ENCODE data around the gene MALRD1.

Gene MALRD1

GRCh38 chr10:19221216-19221615, 172.6 kb downstream of the MALRD1 start:
- DNase-seq (ENCODE audit: low read depth in 1 of 2, low spot score in 1 of 2), result no peak

GRCh38 chr10:19226025-19226424, 177.4 kb downstream of the MALRD1 start:
- DNase-seq (ENCODE audit: low read depth in 1 of 2, low spot score in 1 of 2), result no peak

- no peak for DNase-seq (ENCODE audit: low read depth in 1 of 2, low spot score in 1 of 2)
These were observed 182.4 kb downstream of the MALRD1 start for GRCh38 chr10:19231034-19231433.

- DNase-seq (ENCODE audit: low read depth in 1 of 2, low spot score in 1 of 2), result no peak
These were observed 197.5 kb downstream of the MALRD1 start for GRCh38 chr10:19245889-19246752.

GRCh38 chr10:19247843-19248242, 199.2 kb downstream of the MALRD1 start:
- no peak for DNase-seq (ENCODE audit: low read depth in 1 of 2, low spot score in 1 of 2)

GRCh38 chr10:19250546-19250945, 201.9 kb downstream of the MALRD1 start:
- DNase-seq (ENCODE audit: low read depth in 1 of 2, low spot score in 1 of 2), result no peak

GRCh38 chr10:19252531-19252930, 203.9 kb downstream of the MALRD1 start:
- DNase-seq (ENCODE audit: low read depth in 1 of 2, low spot score in 1 of 2), result no peak

- no peak for DNase-seq (ENCODE audit: low read depth in 1 of 2, low spot score in 1 of 2)
These were observed 207.7 kb downstream of the MALRD1 start for GRCh38 chr10:19256331-19256730.

GRCh38 chr10:19263262-19263661, 214.7 kb downstream of the MALRD1 start:
- DNase-seq (ENCODE audit: low read depth in 1 of 2, low spot score in 1 of 2), result no peak

- no peak for DNase-seq (ENCODE audit: low read depth in 1 of 2, low spot score in 1 of 2)
These were observed 234.7 kb downstream of the MALRD1 start for GRCh38 chr10:19283285-19283684.

GRCh38 chr10:19283786-19284185, 235.2 kb downstream of the MALRD1 start:
- no peak for DNase-seq (ENCODE audit: low read depth in 1 of 2, low spot score in 1 of 2)

GRCh38 chr10:19290770-19291169, 242.2 kb downstream of the MALRD1 start:
- DNase-seq (ENCODE audit: low read depth in 1 of 2, low spot score in 1 of 2), result no peak

- DNase-seq (ENCODE audit: low read depth in 1 of 2, low spot score in 1 of 2), result no peak
These were observed 245.6 kb downstream of the MALRD1 start for GRCh38 chr10:19294233-19294632.

- DNase-seq (ENCODE audit: low read depth in 1 of 2, low spot score in 1 of 2), result no peak
These were observed 251.0 kb downstream of the MALRD1 start for GRCh38 chr10:19299645-19300044.

GRCh38 chr10:19302117-19302516, 253.5 kb downstream of the MALRD1 start:
- DNase-seq (ENCODE audit: low read depth in 1 of 2, low spot score in 1 of 2), result no peak

- no peak for DNase-seq (ENCODE audit: low read depth in 1 of 2, low spot score in 1 of 2)
These were observed 261.5 kb downstream of the MALRD1 start for GRCh38 chr10:19310066-19310465.

GRCh38 chr10:19316204-19316870, 267.7 kb downstream of the MALRD1 start:
- no peak for DNase-seq (ENCODE audit: low read depth in 1 of 2, low spot score in 1 of 2)

- no peak for DNase-seq (ENCODE audit: low read depth in 1 of 2, low spot score in 1 of 2)
These were observed 269.4 kb downstream of the MALRD1 start for GRCh38 chr10:19317952-19318351.

- no peak for DNase-seq (ENCODE audit: low read depth in 1 of 2, low spot score in 1 of 2)
These were observed 277.0 kb downstream of the MALRD1 start for GRCh38 chr10:19325581-19325980.

- no peak for DNase-seq (ENCODE audit: low read depth in 1 of 2, low spot score in 1 of 2)
These were observed 280.0 kb downstream of the MALRD1 start for GRCh38 chr10:19328582-19328981.

GRCh38 chr10:19329475-19329874, 280.9 kb downstream of the MALRD1 start:
- no peak for DNase-seq (ENCODE audit: low read depth in 1 of 2, low spot score in 1 of 2)

- no peak for DNase-seq (ENCODE audit: low read depth in 1 of 2, low spot score in 1 of 2)
These were observed 283.7 kb downstream of the MALRD1 start for GRCh38 chr10:19332304-19332703.

- DNase-seq (ENCODE audit: low read depth in 1 of 2, low spot score in 1 of 2), result no peak
These were observed 285.0 kb downstream of the MALRD1 start for GRCh38 chr10:19333631-19334030.

Measured in activated T-helper 1 cell treated with anti-CD3 and anti-CD28 coated beads, Interleukin-2, amount 50 U/mL, for 16 hours (primary cell).